Astrocyte of the cerebellum (primary cell): ENCODE data around the gene CAPN9.
A peak's percentile ranks its signal among the peaks of the same experiment; 100 is the strongest.

Source experiments
- DNase-seq: peaks from one replicate; pipeline ENCODE4 v3.0.0-alpha.2; 2011; ENCODE audit warnings: low read depth
- H3K4me3 ChIP-seq: 2 replicates; pipeline ENCODE4 v1.5.1; 2011; ENCODE audit warnings: mild to moderate bottlenecking, low read depth, low read length, moderate library complexity
- in situ Hi-C: cut with HindIII; loops from 2 replicates; pipeline ENCODE4 v1.10.0; 2017; ENCODE audit warnings: low sequenced_read_pairs
- TF ChIP-seq, protein P1 (sequence below): IDR thresholded peaks from 2 replicates; pipeline ENCODE4 v1.5.1; 2012; ENCODE audit warnings: low read length, low read depth, moderate library complexity, mild to moderate bottlenecking; ENCODE audit errors: missing control alignments

CAPN9 gene

DNA sequence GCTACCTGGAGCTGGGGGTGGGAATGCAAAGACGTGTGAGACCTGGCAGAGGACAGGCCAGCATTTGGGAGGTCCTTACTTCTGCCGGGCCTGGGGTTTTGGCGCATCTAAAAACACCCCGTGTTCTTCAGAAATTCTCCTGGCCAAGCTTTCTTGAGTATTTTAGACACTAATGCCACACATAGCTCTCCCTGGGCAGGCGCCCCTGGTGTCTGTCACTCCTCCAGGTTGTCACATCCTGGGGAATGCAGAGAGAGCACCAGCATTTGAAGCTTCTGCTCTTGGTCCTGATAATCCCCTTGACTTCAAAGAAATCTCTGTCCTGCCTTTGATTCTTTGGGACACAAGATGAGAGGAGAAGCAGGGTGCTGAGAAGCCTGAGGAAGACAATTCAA is 6.0 kb downstream of the CAPN9 start:
- no peak for DNase-seq
- no peak overlapping the region for H3K4me3 ChIP-seq
- TF ChIP-seq, protein P1, sequence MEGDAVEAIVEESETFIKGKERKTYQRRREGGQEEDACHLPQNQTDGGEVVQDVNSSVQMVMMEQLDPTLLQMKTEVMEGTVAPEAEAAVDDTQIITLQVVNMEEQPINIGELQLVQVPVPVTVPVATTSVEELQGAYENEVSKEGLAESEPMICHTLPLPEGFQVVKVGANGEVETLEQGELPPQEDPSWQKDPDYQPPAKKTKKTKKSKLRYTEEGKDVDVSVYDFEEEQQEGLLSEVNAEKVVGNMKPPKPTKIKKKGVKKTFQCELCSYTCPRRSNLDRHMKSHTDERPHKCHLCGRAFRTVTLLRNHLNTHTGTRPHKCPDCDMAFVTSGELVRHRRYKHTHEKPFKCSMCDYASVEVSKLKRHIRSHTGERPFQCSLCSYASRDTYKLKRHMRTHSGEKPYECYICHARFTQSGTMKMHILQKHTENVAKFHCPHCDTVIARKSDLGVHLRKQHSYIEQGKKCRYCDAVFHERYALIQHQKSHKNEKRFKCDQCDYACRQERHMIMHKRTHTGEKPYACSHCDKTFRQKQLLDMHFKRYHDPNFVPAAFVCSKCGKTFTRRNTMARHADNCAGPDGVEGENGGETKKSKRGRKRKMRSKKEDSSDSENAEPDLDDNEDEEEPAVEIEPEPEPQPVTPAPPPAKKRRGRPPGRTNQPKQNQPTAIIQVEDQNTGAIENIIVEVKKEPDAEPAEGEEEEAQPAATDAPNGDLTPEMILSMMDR = no peak
- in situ Hi-C loops = no loop called here

DNA sequence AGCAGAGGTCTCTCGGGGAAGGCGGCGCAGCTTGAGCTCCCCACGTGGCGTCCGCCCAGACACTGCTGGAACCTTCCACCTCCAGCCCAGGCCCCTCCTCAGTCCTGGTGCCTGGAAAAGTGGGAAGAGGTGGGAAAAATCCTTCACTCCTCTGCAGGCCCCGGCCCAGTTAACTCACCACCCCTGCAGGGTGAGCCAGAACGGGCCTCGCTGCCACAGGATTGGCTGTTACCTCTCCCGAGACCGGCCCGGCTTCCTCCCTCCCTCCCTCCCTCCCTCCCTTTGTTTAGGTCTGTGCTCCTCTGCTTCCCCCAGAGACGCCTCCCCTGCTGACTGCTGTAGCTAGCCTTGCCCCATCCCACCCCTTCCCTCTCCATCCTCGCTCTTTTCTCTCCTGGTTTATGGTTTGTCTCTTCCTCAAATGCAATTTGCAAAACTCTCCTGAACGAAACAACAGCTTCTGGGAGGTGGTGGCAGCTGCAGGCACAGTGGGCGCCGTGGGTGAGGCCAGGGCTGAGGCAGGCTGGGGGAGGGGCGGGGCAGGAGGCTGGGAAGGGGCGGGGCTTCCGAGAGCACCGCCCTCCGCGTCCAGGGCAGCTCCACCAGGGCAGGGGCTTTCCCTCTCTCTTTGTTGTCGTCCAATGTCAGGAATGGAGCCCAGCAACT is 6.5 kb downstream of the CAPN9 start:
- H3K4me3 ChIP-seq = no peak overlapping the region
- TF ChIP-seq, protein P1 = no peak
- in situ Hi-C loops = no loop called here
- no peak for DNase-seq

DNA sequence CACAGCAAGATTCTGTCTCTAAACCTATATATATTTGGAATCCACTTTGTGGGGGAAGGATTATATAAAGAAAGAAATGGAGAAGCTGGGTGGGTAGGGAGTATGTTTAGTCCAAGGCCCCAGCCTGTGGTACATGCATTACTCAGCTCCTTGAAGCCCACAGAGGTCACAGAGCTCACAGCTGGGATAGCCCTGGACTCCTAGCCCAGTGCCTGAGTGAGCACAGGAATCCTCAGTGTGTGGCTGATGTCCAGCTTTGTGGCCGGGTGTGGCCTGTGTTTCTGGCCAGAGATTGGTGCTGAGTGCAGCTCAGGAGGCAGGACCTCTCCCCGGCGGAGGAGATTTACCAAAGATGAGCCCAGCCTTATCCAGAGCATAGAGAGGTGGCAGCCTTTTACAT is 7.6 kb downstream of the CAPN9 start:
- peak; percentile 39 for DNase-seq
- in situ Hi-C loops = no loop called here
- TF ChIP-seq, protein P1 = no peak
- no peak overlapping the region for H3K4me3 ChIP-seq

DNA sequence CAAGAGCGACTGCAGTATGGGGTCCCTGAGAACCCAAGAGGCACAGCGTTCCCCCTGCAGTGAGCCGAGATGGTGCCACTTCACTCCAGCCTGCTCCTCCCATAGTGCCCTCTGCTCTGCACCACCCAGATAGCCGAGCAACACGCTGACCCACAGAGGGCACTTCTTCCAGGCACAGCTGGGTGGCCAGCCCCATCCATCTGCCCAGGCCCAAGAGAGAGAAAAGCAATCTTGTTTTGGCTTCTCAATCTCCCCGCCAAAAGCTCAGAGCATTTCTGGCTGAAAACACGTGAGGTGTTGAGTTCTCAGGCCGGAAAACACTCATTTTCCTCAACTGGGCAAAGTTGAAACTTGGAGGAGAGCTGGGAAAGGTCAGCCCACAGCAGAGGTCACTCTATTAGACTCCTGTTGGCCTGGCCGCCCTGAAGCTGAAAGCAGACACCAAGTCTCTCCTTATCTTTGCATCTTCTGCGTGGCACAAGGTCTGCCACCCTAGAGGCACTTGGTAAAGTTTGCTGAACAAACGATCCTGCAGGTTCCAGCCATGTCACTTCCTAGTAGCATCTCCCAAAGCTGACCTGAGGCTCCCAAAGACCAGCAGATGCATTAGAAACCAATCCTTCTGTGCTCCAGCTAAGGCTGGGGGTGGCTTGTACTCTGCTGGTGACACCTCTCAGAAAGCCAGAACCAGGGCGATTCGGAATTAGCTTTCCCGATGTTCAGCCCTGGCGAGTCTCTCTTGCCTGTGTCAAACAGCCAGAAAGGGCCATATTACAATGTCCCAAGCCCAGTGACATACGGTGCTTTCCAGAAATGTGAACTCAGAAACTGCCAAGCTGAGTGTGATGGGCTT is 10.9 kb downstream of the CAPN9 start:
- in situ Hi-C loops = no loop called here

DNA sequence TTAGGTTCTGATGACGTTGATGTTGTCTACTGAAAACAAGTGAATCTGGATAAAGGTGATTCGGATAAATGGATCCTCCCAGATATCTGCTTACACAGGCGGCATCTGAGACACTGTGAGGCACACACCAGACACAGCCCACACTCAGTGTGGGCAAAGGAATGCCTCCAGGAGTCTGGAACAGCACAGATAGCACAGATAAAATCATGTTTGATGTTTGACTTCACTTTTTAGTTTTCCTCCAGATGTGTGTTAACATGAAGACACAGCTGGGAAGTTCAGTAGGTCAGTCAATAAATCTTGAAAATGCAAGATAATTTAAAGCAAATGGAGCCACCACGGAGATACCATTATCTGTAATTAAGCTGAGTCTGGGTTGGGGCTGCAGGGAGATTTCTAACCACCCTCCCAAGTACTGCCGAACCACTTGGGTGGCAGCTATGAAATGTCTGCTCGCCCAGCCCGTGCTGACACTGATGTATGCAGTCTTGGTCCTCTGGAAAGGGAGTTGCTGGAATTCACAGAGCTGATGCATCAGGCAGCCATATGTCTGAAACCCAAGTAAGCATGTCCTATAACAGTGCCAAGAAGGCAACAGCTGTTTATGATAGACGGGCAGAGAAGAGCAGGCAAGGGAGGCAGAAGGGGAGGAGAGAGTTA is 11.7 kb downstream of the CAPN9 start:
- no peak overlapping the region for H3K4me3 ChIP-seq
- in situ Hi-C loops = no loop called here
- TF ChIP-seq, protein P1 = no peak
- DNase-seq = no peak

More for the DNA sequence above, 10.9 kb downstream of the CAPN9 start:
- no peak overlapping the region for H3K4me3 ChIP-seq
- TF ChIP-seq, protein P1 = no peak
- no peak for DNase-seq

DNA sequence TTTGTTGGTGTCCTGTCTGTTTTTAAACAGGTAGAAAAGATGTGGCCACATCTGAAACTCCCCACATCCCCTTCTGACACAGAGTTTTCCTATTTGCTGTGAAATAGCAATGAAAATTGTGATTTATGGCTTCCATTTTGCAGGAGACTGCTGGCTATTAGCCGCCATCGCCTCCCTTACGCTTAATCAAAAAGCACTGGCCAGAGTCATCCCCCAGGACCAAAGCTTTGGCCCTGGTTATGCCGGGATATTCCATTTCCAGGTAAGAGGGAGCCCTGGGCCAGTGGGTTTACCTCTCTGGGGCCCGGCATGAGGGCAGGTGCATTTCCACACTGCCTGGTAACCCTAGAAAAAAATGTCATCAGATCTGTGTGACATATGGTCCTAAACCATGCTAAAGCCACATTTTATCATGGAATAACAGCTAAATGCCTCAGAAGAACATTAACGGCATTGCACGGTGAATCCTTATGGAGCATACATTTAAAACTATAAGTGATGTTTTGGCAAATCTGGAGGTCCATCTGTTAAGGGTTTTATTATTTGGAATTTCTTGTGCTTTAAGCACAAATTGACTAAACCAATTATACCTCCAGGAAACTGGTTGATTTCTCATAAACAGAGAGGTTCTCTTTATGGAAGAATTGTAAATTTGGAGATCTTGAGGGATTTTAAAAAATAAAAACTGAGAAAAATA is 12.3 kb downstream of the CAPN9 start:
- in situ Hi-C loops = no loop called here
- TF ChIP-seq, protein P1 = no peak
- no peak for DNase-seq
- no peak overlapping the region for H3K4me3 ChIP-seq
